Activated B cell treated with CpG ODN at 0.5 μM for 24 hours (primary cell): ENCODE data around the gene FAM221B. TPM values are rescaled to one million over a fixed set of nuclear protein-coding genes. Genes with fewer than 3 reads are reported as not detected.

Experiments used
- ATAC-seq: fragments of 200-7000 bp; cut with Tn5 transposase; one replicate; pipeline ENCODE4 v1.10.0; 2021; ENCODE audit warnings: low read depth, mild to moderate bottlenecking, moderate library complexity
- CTCF ChIA-PET: fragments of 350-600 bp; sonication (Branson Sonifier 250); formaldehyde crosslinking; loops from one replicate; lab custom pipeline; 2021; ENCODE audit warnings: antibody characterized with exemption; lab: Charles Lee
- POLR2A ChIA-PET: fragments of 350-600 bp; sonication (Branson Sonifier 250); formaldehyde crosslinking; loops from one replicate; lab custom pipeline; 2021; ENCODE audit warnings: antibody characterized with exemption; lab: Charles Lee
- DNase-seq: peaks from one replicate; pipeline ENCODE4 v3.0.0; 2022
- H3K27ac Mint-ChIP-seq: one replicate; pipeline ENCODE4 v1.8.0; 2020; ENCODE audit warnings: mixed read lengths
- H3K27me3 Mint-ChIP-seq: one replicate; pipeline ENCODE4 v1.8.0; 2021; ENCODE audit warnings: mixed read lengths
- H3K36me3 Mint-ChIP-seq: one replicate; pipeline ENCODE4 v1.8.0; 2021; ENCODE audit warnings: low read depth, mixed read lengths
- H3K4me1 Mint-ChIP-seq: one replicate; pipeline ENCODE4 v1.8.0; 2021; ENCODE audit warnings: mixed read lengths
- H3K4me3 Mint-ChIP-seq: one replicate; pipeline ENCODE4 v1.8.0; 2020; ENCODE audit warnings: mild to moderate bottlenecking, mixed read lengths
- H3K9me3 Mint-ChIP-seq: one replicate; pipeline ENCODE4 v1.8.0; 2020; ENCODE audit warnings: mixed read lengths
- intact Hi-C: fragments of 100-400 bp; cut with micrococcal nuclease; formaldehyde crosslinking; loops from one replicate; pipeline ENCODE4 v1.15.1; 2024
- total RNA-seq: library from RNA; stranded (reverse); gene quantifications from 2 replicates; pipeline ENCODE4 v1.2.3, GENCODE V29; 2022
- TF ChIP-seq, protein P1 (sequence below): fragments of 200-600 bp; IDR thresholded peaks from one replicate; pipeline ENCODE4 v1.8.0; 2022; ENCODE audit warnings: antibody characterized with exemption, mild to moderate bottlenecking

The FAM221B gene, protein sequence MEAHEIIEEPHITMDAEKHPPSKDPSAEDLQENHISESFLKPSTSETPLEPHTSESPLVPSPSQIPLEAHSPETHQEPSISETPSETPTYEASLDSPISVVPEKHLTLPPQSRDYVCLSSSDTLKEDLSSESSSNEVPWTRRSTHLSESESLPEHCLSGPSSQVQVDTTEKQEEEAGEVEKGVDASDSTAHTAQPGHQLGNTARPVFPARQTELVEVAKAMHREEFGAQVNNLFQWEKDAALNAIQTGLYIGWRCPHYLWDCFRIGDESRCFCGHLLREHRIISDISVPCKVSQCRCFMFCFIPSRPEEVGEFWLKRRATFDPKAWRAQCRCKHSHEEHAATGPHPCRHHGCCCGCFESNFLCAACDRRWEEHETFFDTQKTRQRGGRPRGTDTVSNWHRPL
- not detected in 2 replicates for total RNA-seq

DNA sequence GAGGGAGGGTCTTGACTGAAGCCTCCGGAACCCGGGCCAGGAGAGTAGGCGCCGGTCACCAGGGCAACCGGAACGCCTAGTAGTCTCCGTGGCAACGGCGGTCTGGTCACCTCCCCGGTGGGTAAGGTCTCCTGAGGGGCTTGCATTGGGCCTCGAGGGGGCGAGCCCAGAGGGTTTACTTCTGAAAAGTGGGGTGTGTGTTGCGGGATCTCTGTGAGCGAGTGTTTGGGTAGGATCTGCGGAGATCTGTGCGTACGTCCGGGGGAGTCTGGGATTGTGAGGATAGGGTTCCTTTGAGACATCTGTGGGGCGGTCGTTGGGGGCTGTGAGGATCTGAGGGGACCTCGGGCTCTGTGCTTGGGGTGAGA, at the start of gene FAM221B:
TSS of gene FAM221B (minus strand) at position 17 of the 368 bp plus-strand sequence. CDS start 2,571 bp downstream, outside the sequence.
- CTCF ChIA-PET: interaction anchor here (0.7 to 2.0 kb wide), 3 partner anchors 14 to 54 kb away, joined by 4 to 5 read pairs (median 4); no protein-coding TSS in a partner anchor
- TF ChIP-seq, protein P1, sequence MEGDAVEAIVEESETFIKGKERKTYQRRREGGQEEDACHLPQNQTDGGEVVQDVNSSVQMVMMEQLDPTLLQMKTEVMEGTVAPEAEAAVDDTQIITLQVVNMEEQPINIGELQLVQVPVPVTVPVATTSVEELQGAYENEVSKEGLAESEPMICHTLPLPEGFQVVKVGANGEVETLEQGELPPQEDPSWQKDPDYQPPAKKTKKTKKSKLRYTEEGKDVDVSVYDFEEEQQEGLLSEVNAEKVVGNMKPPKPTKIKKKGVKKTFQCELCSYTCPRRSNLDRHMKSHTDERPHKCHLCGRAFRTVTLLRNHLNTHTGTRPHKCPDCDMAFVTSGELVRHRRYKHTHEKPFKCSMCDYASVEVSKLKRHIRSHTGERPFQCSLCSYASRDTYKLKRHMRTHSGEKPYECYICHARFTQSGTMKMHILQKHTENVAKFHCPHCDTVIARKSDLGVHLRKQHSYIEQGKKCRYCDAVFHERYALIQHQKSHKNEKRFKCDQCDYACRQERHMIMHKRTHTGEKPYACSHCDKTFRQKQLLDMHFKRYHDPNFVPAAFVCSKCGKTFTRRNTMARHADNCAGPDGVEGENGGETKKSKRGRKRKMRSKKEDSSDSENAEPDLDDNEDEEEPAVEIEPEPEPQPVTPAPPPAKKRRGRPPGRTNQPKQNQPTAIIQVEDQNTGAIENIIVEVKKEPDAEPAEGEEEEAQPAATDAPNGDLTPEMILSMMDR: no peak

DNA sequence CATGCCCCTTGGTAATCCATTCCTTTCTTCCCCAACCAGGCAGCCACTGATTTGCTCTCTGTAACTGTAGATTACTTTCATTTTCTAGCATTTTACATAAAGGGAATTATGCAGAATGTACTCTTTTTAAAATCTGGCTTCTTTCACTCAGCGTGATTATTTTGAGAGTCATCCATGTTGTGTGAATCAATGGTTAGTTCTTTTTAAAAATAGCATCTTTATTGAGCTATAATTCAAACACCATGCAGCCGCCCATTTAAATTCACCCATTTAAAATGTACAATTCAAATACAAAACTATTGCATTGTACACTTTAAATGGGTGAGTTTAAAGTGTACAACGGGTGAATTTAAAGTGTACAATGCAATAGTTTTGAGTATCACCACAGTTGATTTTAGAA, 44.0 kb upstream of the FAM221B start:
- peaks cover 9% of the 10 kb centered on the region for H3K9me3 Mint-ChIP-seq
- intact Hi-C loops: no loop called here
- H3K27ac Mint-ChIP-seq: no peak overlapping the region
- H3K4me3 Mint-ChIP-seq: no peak overlapping the region
- CTCF ChIA-PET: interaction anchor here (1.1 kb wide), 1 partner anchor 393 kb away, joined by 3 read pairs; no protein-coding TSS in a partner anchor
- peaks cover 8% of the 10 kb centered on the region for H3K27me3 Mint-ChIP-seq
- H3K4me1 Mint-ChIP-seq: no peaks in the 10 kb centered on the region
- ATAC-seq: no peak
- TF ChIP-seq, protein P1: no peak
- POLR2A ChIA-PET: no interaction called here
- DNase-seq: no peak
- H3K36me3 Mint-ChIP-seq: peaks cover 2% of the 10 kb centered on the region

More for the DNA sequence above, at the start of gene FAM221B:
- Mint-ChIP-seq H3K27ac (peak within 1 kb of the TSS; percentile 86), H3K4me3 (peak within 1 kb of the TSS; percentile 95), H3K9me3 (no peaks in the 10 kb centered on the region), H3K36me3 (peaks cover 4% of the 10 kb centered on the region), H3K27me3 (no peaks in the 10 kb centered on the region), H3K4me1 (peaks cover 28% of the 10 kb centered on the region)
- DNase-seq (no peak), ATAC-seq (peak; percentile 5)
- intact Hi-C loops: loop anchor here (1.0 to 5.0 kb wide), 5 partner anchors 13 to 711 kb away; partner anchors contain the start of genes ATOSB, CREB3, HINT2 and TLN1
- POLR2A ChIA-PET: interaction anchor here (0.6 to 1.5 kb wide), 10 partner anchors 11 to 756 kb away, joined by 3 to 10 read pairs (median 4); partner anchors contain the start of genes HINT2, RMRP, SPAG8 and VCP

DNA sequence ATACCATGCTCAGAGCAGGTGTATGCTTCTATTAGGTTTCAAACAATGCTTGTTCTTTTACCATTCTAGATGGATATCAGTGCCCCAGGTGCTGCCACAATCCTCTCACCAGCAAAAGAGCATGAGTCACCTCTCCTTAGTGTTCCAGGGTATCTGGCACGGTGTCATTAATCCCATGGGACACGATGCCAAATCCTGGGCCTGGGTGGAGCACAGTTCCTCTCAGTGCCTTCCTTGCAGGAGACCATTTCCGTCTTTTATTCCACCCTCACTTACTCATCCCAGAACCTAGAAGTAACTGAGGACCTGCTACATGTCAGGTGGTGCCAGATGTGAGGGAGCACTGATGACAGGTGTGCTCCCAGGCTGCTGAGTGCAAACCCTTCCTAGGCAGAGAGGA, 43.0 kb upstream of the FAM221B start:
- Mint-ChIP-seq H3K36me3 (no peaks in the 10 kb centered on the region), H3K4me1 (no peaks in the 10 kb centered on the region), H3K27ac (no peak overlapping the region), H3K4me3 (no peak overlapping the region), H3K9me3 (peaks cover 4% of the 10 kb centered on the region), H3K27me3 (peaks cover 6% of the 10 kb centered on the region)
- no peak for ATAC-seq
- ChIA-PET POLR2A (interaction anchor here (0.6 kb wide), 1 partner anchor 114 kb away, joined by 6 read pairs; no protein-coding TSS in a partner anchor), CTCF (no interaction called here)
- TF ChIP-seq, protein P1: no peak
- DNase-seq: no peak
- intact Hi-C loops: no loop called here

DNA sequence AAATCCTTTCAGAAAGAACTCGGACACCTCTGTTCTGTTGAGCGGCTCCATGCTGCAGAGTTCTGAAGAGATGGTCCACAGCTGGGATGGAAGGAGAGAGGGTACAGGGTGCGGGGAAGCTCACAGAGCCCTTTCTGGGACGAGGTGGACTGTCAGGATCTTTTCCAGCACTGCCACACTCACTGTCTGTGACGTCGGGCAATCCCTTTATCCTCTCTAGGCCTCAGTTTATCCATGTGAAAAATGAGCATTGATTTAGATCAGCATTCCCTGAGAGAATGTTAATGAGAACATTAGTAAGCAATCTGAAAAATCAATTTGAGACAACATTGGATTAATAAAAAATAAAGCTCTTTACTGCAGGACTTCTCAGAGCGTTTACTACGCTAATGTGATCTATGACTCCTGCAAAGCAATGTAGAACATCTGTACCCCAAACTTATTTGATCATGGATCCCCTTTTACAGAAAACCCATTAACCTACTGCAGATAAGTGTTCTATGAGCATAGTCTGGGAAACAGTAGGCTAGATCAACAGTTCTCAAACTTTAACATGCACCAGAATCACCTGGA, 41.9 kb upstream of the FAM221B start, which contains the start of gene OR13J1:
TSS of gene OR13J1 (minus strand) at position 51 of the 573 bp plus-strand sequence. CDS start at position 51, 0 bp downstream.
- no peak within 1 kb of the TSS for H3K4me3 Mint-ChIP-seq
- ChIA-PET POLR2A (no interaction called here), CTCF (no interaction called here)
- peaks cover under 1% of the 10 kb centered on the region for H3K9me3 Mint-ChIP-seq
- intact Hi-C loops: no loop called here
- no peaks in the 10 kb centered on the region for H3K4me1 Mint-ChIP-seq
- no peak for DNase-seq
- H3K27me3 Mint-ChIP-seq: peaks cover under 1% of the 10 kb centered on the region
- ATAC-seq: no peak
- no peaks in the 10 kb centered on the region for H3K36me3 Mint-ChIP-seq
- no peak within 1 kb of the TSS for H3K27ac Mint-ChIP-seq
- TF ChIP-seq, protein P1: no peak
